Stimulated activated naive CD8-positive, alpha-beta T cell treated with anti-CD3 and anti-CD28 coated beads, Interleukin-15, Interleukin-2, amounts not matched to agents 100 U/mL and 50 U/mL, for 24 hours (primary cell): ENCODE data around the gene TTC9.

Experiments
- ATAC-seq: fragments of 150-1000 bp; cut with Tn5 transposase; one replicate; pipeline ENCODE4 v1.10.0; 2021
- DNase-seq: peaks from one replicate; pipeline ENCODE4 v3.0.0; 2021

The TTC9 gene

DNA sequence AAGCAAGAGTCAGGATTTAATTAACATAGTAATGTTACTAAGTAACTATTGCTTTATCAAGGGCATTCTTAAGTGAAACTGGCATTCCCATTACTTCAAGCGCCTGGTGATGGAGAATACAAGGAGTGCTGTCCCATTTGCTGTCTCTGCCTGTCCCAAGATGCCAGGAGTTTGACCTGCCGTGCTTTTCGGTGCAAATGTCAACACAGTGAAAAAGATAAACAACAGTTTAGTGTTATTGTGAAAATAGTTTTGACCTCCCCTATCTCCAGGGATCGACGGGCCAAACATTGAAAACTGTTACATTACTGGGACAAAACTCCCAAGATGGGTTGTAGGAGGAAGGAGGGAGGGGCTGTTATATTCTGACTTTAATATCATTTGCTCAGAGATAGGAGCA is 74.8 kb downstream of the TTC9 start:
- ATAC-seq: no peak
- DNase-seq: no peak

DNA sequence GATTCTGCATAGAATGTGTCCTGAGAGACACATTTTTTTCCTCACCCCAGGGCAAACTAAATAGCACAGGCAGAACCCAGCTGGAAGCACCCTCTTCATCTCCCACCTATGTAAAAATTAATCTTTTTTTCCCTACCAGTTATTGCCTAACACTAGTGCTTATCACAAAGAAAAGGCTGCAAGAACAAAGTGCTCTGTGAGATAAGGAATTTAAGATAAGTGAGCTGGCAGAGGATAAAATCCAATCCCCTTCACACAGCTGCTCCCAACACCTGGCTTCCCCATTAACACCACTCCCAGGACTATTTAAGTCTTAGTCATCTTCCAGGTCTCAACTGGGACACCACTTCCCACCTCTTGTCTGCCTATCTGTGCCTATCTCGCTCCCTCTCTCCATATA is 75.2 kb downstream of the TTC9 start:
- DNase-seq: no peak

DNA sequence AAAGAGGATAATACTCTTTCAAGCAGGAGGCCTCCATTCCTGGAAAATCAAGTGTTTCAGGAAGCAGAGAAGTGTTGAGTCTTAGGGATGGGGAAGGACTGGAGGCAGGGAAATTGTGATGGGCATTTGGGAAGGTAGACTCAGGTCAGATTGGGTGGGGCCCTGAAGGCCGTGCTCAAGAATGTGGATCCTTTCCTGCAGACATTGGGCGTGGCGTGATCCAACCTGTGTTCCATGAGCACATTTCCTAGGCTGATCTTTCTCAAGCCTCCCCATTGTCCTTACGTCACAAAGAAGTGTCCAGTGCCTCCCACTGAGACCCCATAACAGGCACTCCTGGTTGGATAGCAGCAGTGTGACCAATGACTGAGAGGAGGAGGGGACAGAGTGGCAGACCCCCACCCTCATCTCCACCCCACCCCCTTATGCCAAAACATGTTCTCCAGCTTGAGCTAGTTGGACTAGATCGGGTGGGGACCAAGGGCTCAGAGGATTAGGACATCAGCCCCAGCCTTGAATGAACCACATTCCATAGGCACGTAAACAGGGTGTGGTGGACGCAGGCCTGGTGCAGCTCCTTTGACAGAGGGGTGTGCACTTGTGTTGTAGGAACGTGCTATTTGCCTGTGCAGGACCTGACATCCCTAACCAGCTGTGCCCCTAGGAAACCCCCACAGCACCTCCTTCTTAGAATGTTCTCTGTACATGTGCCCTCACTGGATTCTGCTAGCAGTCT is 76.8 kb downstream of the TTC9 start:
- DNase-seq: no peak
- no peak for ATAC-seq

More for the DNA sequence above, 75.2 kb downstream of the TTC9 start:
- no peak for ATAC-seq

DNA sequence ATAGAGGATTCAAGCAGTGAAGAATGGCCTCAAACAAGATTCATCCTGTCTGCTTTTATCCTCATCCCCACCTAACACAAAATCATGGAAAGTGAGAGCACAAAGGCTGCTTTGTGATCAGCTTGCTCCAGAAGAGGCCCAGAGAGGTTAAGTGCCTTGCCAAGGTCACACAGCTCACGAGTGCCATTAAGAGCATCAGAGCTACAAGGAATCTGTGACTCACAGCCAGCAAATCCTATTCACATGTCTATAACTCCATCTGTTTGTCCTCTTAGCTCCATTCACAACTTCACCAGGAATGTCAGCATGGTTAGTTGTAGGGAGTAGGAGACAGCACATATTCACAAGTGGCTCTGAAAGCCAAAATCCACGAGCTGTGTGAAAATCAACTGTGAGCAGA is 79.8 kb downstream of the TTC9 start:
- no peak for DNase-seq
- ATAC-seq: no peak

DNA sequence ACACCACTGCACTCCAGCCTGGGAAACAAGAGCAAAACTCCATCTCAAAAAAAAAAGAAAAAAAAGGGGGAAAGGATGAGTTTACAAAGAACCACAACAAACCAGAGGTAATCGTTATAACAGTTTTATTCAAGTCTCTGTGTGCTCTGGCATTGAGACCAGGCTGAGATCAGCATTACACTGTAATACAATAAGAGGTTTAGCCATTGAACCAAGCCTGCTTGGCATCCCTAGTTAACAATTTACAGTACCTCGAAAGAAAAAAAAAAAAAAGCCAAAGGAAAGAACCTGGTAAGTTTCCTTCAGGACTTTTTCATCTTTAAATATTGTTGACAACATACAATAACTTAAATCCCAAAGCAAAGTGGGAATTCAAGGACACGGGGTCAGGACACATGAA is 80.7 kb downstream of the TTC9 start:
- no peak for ATAC-seq
- DNase-seq: no peak

DNA sequence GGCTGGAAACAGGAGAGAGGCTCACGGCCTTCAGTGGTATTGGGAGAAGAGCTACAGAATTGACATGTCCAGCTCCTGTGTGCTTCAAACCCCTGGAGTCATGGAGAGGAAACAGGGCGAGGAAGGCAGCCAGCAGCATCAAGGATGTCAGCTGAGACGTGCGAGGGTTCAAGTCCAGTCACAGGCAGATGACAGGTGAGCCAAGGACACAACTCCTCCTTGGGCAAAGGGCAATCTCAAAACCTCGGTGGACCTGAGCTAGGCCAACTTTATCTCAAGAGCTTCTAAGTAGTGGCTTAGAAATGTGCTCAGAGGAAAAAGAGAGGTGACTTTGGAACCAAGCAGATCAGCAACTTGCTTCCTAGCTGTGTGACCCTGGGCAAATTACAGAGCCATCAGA is 81.6 kb downstream of the TTC9 start:
- ATAC-seq (no peak), DNase-seq (no peak)

DNA sequence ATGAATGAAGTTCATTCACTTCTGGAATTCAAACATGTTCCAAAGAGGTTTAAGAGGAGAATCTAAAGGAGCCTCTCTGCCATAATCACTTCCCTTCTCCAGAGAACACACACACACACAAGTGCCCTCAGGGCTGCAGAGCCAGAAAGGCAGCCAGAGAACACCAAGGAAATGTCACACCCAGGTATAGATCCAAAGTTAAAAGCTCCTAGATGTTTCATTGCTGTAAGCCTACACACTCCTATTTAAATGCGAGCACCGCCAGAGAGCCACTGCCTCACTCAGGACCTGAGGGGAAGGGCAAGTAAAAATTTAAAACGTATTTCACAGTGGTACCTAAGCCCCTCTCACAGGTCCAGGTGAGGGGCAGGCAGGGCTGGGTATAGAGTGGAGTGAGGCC is 82.4 kb downstream of the TTC9 start:
- ATAC-seq (no peak), DNase-seq (no peak)

DNA sequence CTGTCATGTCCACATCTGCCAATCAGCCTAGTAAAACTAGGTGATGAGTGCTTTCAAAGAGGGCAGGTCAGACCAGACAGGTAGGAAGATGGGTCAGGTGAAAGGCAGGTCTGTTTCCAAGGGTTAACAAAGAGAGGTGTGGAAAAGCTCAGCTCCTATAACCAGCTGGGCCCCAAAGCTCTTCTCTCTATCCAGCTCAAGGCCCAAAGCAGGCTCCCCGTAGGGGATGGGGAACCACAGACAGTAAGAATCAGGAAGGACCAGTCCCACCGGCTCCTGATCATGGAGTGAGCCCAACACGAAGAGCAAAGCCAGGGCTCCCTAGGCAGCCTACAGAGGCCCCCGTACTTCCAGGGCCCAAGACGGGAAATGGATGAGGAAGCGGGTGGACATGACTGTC is 83.2 kb downstream of the TTC9 start:
- DNase-seq (no peak), ATAC-seq (no peak)
